H1 (cell line): ENCODE results near the gene KIF22. TPM values are rescaled to one million over a fixed set of nuclear protein-coding genes. Genes with fewer than 3 reads are reported as not detected.

ENCODE experiments used
- BRCA1 ChIP-seq: IDR thresholded peaks from 2 replicates; pipeline ENCODE4 v1.6.1; 2012; ENCODE audit warnings: low read depth, low read length, improper control_type of control experiment
- CBX8 ChIP-seq: fragments of 300-800, 300-1000 bp; sonication (generic); IDR thresholded peaks from 2 replicates; pipeline ENCODE4 v1.7.1; 2016; ENCODE audit warnings: low read depth, low read length, borderline replicate concordance
- CREB1 ChIP-seq: IDR thresholded peaks from 2 replicates; pipeline ENCODE4 v1.6.1; 2012; ENCODE audit warnings: inconsistent platforms
- EZH2 ChIP-seq: fragments of 200-600 bp; sonication (generic); IDR thresholded peaks from 2 replicates; pipeline ENCODE4 v1.7.1; 2012; ENCODE audit warnings: low read depth, mild to moderate bottlenecking, moderate library complexity, low read length, inconsistent platforms; ENCODE audit not compliant: severe bottlenecking
- JUND ChIP-seq: IDR thresholded peaks from 2 replicates; pipeline ENCODE4 v1.6.1; 2011; ENCODE audit warnings: mild to moderate bottlenecking, improper control_type of control experiment, low read length
- NANOG ChIP-seq: IDR thresholded peaks from 2 replicates; pipeline ENCODE4 v1.6.1; 2011; ENCODE audit warnings: low read length, low read depth, mild to moderate bottlenecking, inconsistent platforms; ENCODE audit not compliant: insufficient read depth, poor library complexity, severe bottlenecking
- NRF1 ChIP-seq: IDR thresholded peaks from 2 replicates; pipeline ENCODE4 v1.6.1; 2011; ENCODE audit warnings: mild to moderate bottlenecking, low read depth, low read length, improper control_type of control experiment
- RXRA ChIP-seq: IDR thresholded peaks from 2 replicates; pipeline ENCODE4 v1.6.1; 2011; ENCODE audit warnings: low read depth, mild to moderate bottlenecking, low read length, moderate library complexity; ENCODE audit not compliant: insufficient read depth
- SUZ12 ChIP-seq: fragments of 200-600 bp; sonication (generic); IDR thresholded peaks from 2 replicates; pipeline ENCODE4 v1.6.1; 2012; ENCODE audit warnings: mild to moderate bottlenecking, inconsistent platforms, low read length, moderate library complexity, mixed read lengths
- TBP ChIP-seq: IDR thresholded peaks from 2 replicates; pipeline ENCODE4 v1.6.1; 2011; ENCODE audit warnings: low read depth, low read length, improper control_type of control experiment
- polyA plus RNA-seq, 7 experiments: library from polyadenylated mRNA; depleted of rRNA in 3 of 7; stranded (reverse) in 5 of 7; unstranded in 2 of 7; fragments of >200 nt in 5 of 7; fragments of 200-250 nt in 2 of 7; gene quantifications; 1 replicate in 5 of 7; 2 replicates in 1 of 7; 4 replicates in 1 of 7; pipeline versions ENCODE4 v1.2.1 to v1.2.3, GENCODE V29; 2011 to 2013; ENCODE audit warnings: missing spikeins in 2 of 7, mixed read lengths in 2 of 7
- total RNA-seq: library from RNA; stranded (reverse); fragmentation: NEBNext Ultra II Directional; extraction: Animal tissue kit (Norgen Biotek cat#: 25700); gene quantifications from 2 replicates; pipeline ENCODE4 v1.2.1, GENCODE V29; 2021
- TF ChIP-seq, protein P1 (sequence below): fragments of 300-600 bp; sonication (generic); IDR thresholded peaks from 2 replicates; pipeline ENCODE4 v1.7.1; 2012; ENCODE audit warnings: low read length, moderate library complexity, mild to moderate bottlenecking, inconsistent platforms; ENCODE audit not compliant: insufficient replicate concordance
- TF ChIP-seq, protein P2 (sequence below): IDR thresholded peaks from 2 replicates; pipeline ENCODE4 v1.6.1; 2012; ENCODE audit warnings: inconsistent platforms

The KIF22 gene
- total and polyA plus RNA-seq, 2 of the 8 experiments (the other 6 are each of a cell fraction or from before 2014, with no cell fraction given), result 139 to 142 TPM

DNA sequence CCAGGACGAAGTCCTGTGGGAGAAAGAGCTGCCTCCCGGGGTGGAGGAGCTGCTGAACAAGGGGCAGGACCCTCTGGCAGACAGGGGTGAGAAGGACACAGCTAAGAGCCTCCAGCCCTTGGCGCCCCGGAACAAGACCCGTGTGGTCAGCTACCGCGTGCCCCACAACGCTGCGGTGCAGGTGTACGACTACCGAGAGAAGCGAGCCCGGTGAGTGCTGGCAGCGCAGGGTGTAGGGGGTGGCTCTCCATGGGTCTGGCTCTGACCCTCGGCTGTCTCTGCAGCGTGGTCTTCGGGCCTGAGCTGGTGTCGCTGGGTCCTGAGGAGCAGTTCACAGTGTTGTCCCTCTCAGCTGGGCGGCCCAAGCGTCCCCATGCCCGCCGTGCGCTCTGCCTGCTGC lies 51.1 kb downstream of the KIF22 start (continued):
- TF ChIP-seq, protein P1, sequence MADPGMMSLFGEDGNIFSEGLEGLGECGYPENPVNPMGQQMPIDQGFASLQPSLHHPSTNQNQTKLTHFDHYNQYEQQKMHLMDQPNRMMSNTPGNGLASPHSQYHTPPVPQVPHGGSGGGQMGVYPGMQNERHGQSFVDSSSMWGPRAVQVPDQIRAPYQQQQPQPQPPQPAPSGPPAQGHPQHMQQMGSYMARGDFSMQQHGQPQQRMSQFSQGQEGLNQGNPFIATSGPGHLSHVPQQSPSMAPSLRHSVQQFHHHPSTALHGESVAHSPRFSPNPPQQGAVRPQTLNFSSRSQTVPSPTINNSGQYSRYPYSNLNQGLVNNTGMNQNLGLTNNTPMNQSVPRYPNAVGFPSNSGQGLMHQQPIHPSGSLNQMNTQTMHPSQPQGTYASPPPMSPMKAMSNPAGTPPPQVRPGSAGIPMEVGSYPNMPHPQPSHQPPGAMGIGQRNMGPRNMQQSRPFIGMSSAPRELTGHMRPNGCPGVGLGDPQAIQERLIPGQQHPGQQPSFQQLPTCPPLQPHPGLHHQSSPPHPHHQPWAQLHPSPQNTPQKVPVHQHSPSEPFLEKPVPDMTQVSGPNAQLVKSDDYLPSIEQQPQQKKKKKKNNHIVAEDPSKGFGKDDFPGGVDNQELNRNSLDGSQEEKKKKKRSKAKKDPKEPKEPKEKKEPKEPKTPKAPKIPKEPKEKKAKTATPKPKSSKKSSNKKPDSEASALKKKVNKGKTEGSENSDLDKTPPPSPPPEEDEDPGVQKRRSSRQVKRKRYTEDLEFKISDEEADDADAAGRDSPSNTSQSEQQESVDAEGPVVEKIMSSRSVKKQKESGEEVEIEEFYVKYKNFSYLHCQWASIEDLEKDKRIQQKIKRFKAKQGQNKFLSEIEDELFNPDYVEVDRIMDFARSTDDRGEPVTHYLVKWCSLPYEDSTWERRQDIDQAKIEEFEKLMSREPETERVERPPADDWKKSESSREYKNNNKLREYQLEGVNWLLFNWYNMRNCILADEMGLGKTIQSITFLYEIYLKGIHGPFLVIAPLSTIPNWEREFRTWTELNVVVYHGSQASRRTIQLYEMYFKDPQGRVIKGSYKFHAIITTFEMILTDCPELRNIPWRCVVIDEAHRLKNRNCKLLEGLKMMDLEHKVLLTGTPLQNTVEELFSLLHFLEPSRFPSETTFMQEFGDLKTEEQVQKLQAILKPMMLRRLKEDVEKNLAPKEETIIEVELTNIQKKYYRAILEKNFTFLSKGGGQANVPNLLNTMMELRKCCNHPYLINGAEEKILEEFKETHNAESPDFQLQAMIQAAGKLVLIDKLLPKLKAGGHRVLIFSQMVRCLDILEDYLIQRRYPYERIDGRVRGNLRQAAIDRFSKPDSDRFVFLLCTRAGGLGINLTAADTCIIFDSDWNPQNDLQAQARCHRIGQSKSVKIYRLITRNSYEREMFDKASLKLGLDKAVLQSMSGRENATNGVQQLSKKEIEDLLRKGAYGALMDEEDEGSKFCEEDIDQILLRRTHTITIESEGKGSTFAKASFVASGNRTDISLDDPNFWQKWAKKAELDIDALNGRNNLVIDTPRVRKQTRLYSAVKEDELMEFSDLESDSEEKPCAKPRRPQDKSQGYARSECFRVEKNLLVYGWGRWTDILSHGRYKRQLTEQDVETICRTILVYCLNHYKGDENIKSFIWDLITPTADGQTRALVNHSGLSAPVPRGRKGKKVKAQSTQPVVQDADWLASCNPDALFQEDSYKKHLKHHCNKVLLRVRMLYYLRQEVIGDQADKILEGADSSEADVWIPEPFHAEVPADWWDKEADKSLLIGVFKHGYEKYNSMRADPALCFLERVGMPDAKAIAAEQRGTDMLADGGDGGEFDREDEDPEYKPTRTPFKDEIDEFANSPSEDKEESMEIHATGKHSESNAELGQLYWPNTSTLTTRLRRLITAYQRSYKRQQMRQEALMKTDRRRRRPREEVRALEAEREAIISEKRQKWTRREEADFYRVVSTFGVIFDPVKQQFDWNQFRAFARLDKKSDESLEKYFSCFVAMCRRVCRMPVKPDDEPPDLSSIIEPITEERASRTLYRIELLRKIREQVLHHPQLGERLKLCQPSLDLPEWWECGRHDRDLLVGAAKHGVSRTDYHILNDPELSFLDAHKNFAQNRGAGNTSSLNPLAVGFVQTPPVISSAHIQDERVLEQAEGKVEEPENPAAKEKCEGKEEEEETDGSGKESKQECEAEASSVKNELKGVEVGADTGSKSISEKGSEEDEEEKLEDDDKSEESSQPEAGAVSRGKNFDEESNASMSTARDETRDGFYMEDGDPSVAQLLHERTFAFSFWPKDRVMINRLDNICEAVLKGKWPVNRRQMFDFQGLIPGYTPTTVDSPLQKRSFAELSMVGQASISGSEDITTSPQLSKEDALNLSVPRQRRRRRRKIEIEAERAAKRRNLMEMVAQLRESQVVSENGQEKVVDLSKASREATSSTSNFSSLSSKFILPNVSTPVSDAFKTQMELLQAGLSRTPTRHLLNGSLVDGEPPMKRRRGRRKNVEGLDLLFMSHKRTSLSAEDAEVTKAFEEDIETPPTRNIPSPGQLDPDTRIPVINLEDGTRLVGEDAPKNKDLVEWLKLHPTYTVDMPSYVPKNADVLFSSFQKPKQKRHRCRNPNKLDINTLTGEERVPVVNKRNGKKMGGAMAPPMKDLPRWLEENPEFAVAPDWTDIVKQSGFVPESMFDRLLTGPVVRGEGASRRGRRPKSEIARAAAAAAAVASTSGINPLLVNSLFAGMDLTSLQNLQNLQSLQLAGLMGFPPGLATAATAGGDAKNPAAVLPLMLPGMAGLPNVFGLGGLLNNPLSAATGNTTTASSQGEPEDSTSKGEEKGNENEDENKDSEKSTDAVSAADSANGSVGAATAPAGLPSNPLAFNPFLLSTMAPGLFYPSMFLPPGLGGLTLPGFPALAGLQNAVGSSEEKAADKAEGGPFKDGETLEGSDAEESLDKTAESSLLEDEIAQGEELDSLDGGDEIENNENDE, result no peak
- TF ChIP-seq TBP (no peak), JUND (no peak), NRF1 (no peak), CREB1 (no peak), SUZ12 (no peak), NANOG (no peak), EZH2 (no peak), BRCA1 (no peak), RXRA (no peak), CBX8 (no peak)
- TF ChIP-seq, protein P2, sequence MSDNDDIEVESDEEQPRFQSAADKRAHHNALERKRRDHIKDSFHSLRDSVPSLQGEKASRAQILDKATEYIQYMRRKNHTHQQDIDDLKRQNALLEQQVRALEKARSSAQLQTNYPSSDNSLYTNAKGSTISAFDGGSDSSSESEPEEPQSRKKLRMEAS, result no peak
